IMR-90 (cell line): ENCODE results near the gene KNG1. TPM values are rescaled to one million over a fixed set of nuclear protein-coding genes. Genes with fewer than 3 reads are reported as not detected.

ENCODE experiments used
- ATAC-seq: fragments of 200-7000 bp; cut with Tn5 transposase; 2 replicates; pipeline ENCODE4 v1.9.1; 2020; ENCODE audit warnings: low read depth, mild to moderate bottlenecking, moderate library complexity
- BruUV-seq: library from RNA; stranded (reverse); fragments of 400-500 nt; replicated peaks from 2 replicates; lab custom pipeline; 2021; lab: Mats Ljungman, UMichigan
- CTCF ChIA-PET: fragments of 300-600 bp; formaldehyde crosslinking; extraction: SDS; loops from one replicate; lab custom pipeline; 2021; ENCODE audit warnings: antibody characterized with exemption; lab: Yijun Ruan, JAX
- POLR2A ChIA-PET: fragments of 300-600 bp; sonication (Branson Sonifier 250); formaldehyde crosslinking; loops from one replicate; lab custom pipeline; 2022; ENCODE audit warnings: antibody characterized with exemption; ENCODE audit not compliant: unreplicated experiment; lab: Charles Lee
- DNase-seq: peaks from one replicate; pipeline ENCODE4 v3.0.0; 2013
- H2AFZ ChIP-seq: replicated peaks from 2 replicates; pipeline ENCODE3; 2013; ENCODE audit warnings: low read length, mild to moderate bottlenecking; ENCODE audit not compliant: poor library complexity
- H2AK5ac ChIP-seq: 2 replicates; pipeline ENCODE4 v1.6.1; 2013; ENCODE audit warnings: low read depth, low read length, inconsistent platforms
- H2AK9ac ChIP-seq: replicated peaks from 2 replicates; pipeline ENCODE3; 2013; ENCODE audit warnings: mild to moderate bottlenecking, low read depth, low read length, moderate library complexity; ENCODE audit not compliant: poor library complexity
- H2BK120ac ChIP-seq: 2 replicates; pipeline ENCODE4 v1.6.1; 2013; ENCODE audit warnings: low read depth, low read length, inconsistent platforms
- H2BK15ac ChIP-seq: 3 replicates; pipeline ENCODE4 v1.6.1; 2013; ENCODE audit warnings: low read depth, low read length, inconsistent platforms
- H2BK20ac ChIP-seq: 2 replicates; pipeline ENCODE4 v1.6.1; 2013; ENCODE audit warnings: low read depth, mild to moderate bottlenecking, inconsistent platforms, low read length, moderate library complexity
- H2BK5ac ChIP-seq: 2 replicates; pipeline ENCODE4 v1.6.1; 2013; ENCODE audit warnings: mild to moderate bottlenecking, low read depth, low read length, inconsistent platforms; ENCODE audit not compliant: poor library complexity, severe bottlenecking
- H3K14ac ChIP-seq: replicated peaks from 2 replicates; pipeline ENCODE4 v1.6.1; 2013; ENCODE audit warnings: low read depth, low read length, inconsistent platforms
- H3K18ac ChIP-seq: 2 replicates; pipeline ENCODE4 v1.6.1; 2013; ENCODE audit warnings: low read depth, low read length, control low read depth
- H3K23ac ChIP-seq: 2 replicates; pipeline ENCODE4 v1.6.1; 2013; ENCODE audit warnings: low read depth, low read length, inconsistent platforms
- H3K27ac ChIP-seq: 2 replicates; pipeline ENCODE4 v1.5.1; 2013; ENCODE audit warnings: mild to moderate bottlenecking, control low read depth, low read length; ENCODE audit not compliant: insufficient read depth
- H3K27me3 ChIP-seq: 2 replicates; pipeline ENCODE4 v1.6.1; 2013; ENCODE audit warnings: low read length; ENCODE audit not compliant: control insufficient read depth, insufficient read depth
- H3K36me3 ChIP-seq: 2 replicates; pipeline ENCODE4 v1.6.1; 2013; ENCODE audit warnings: low read length, mixed read lengths; ENCODE audit not compliant: control insufficient read depth, insufficient read depth
- H3K4ac ChIP-seq: 2 replicates; pipeline ENCODE4 v1.6.1; 2013; ENCODE audit warnings: low read depth, low read length, inconsistent platforms
- H3K4me1 ChIP-seq: 2 replicates; pipeline ENCODE4 v1.6.1; 2013; ENCODE audit warnings: low read length, mixed read lengths; ENCODE audit not compliant: control insufficient read depth, insufficient read depth
- H3K4me2 ChIP-seq: 2 replicates; pipeline ENCODE4 v1.6.1; 2013; ENCODE audit warnings: low read depth, mild to moderate bottlenecking, control low read depth, low read length, moderate library complexity
- H3K4me3 ChIP-seq: 2 replicates; pipeline ENCODE4 v1.5.1; 2013; ENCODE audit warnings: low read depth, mild to moderate bottlenecking, control low read depth, low read length, moderate library complexity; ENCODE audit not compliant: insufficient read depth
- H3K56ac ChIP-seq: 2 replicates; pipeline ENCODE4 v1.6.1; 2013; ENCODE audit warnings: low read length, inconsistent platforms; ENCODE audit not compliant: insufficient read depth; ENCODE audit errors: extremely low read depth
- H3K79me1 ChIP-seq, 2 experiments: 2 replicates each; pipeline ENCODE4 v1.6.1; 2013; ENCODE audit warnings: low read length in 2 of 2, inconsistent platforms in 1 of 2, low read depth in 1 of 2
- H3K9ac ChIP-seq: 2 replicates; pipeline ENCODE4 v1.6.1; 2013; ENCODE audit warnings: low read depth, low read length, control low read depth
- H3K9me1 ChIP-seq: 2 replicates; pipeline ENCODE4 v1.6.1; 2013; ENCODE audit warnings: low read length, inconsistent platforms; ENCODE audit not compliant: insufficient read depth
- H3K9me3 ChIP-seq: 2 replicates; pipeline ENCODE4 v1.6.1; 2013; ENCODE audit warnings: low read length; ENCODE audit not compliant: control insufficient read depth, insufficient read depth
- H4K20me1 ChIP-seq: 2 replicates; pipeline ENCODE4 v1.6.1; 2013; ENCODE audit warnings: low read length, inconsistent platforms; ENCODE audit not compliant: insufficient read depth
- H4K5ac ChIP-seq: 2 replicates; pipeline ENCODE4 v1.6.1; 2013; ENCODE audit warnings: mild to moderate bottlenecking, low read depth, low read length, control low read depth
- H4K8ac ChIP-seq, 2 experiments: 2 replicates each; pipeline ENCODE4 v1.6.1; 2013; ENCODE audit warnings: low read depth in 2 of 2, low read length in 2 of 2, control low read depth in 1 of 2, inconsistent platforms in 1 of 2
- H4K91ac ChIP-seq: 2 replicates; pipeline ENCODE4 v1.6.1; 2013; ENCODE audit warnings: low read depth, low read length, inconsistent platforms; ENCODE audit not compliant: insufficient read depth
- CEBPB ChIP-seq: IDR thresholded peaks from 2 replicates; pipeline ENCODE4 v1.6.1; 2012; ENCODE audit warnings: low read depth, low read length, improper control_type of control experiment
- MAZ ChIP-seq: IDR thresholded peaks from 2 replicates; pipeline ENCODE4 v1.6.1; 2012; ENCODE audit warnings: low read depth, mild to moderate bottlenecking, low read length, improper control_type of control experiment, moderate library complexity, borderline replicate concordance
- WGBS, 2 experiments: methylation state at CpG; one replicate each; pipeline versions ENCODE4 v1.1.5 to v1.1.7; 2013; ENCODE audit warnings: missing lambda C conversion rate in 2 of 2; ENCODE audit not compliant: insufficient read length in 1 of 2; ENCODE audit errors: extremely low coverage in 2 of 2; 5-methylcytosine and 5-hydroxymethylcytosine counted together
- dilution Hi-C: fragments of 300-500 bp; cut with HindIII; formaldehyde crosslinking; loops from one replicate; pipeline ENCODE4 v1.14.3; 2018; ENCODE audit warnings: low sequenced_read_pairs; ENCODE audit not compliant: unreplicated experiment
- in situ Hi-C: fragments of 300-500 bp; cut with MboI; formaldehyde crosslinking; loops from 3 replicates; pipeline ENCODE4 v1.14.3; 2019; ENCODE audit warnings: low sequenced_read_pairs, inconsistent platforms, mixed read lengths
- intact Hi-C: fragments of 100-400 bp; cut with micrococcal nuclease; formaldehyde crosslinking; loops from 2 replicates; pipeline ENCODE4 v1.10.0; 2022
- polyA plus RNA-seq, 3 experiments: library from polyadenylated mRNA; depleted of rRNA; stranded (reverse); fragments of >200 nt; gene quantifications; 2 replicates each; pipeline ENCODE4 v1.2.3, GENCODE V29; 2012; ENCODE audit warnings: low replicate concordance in 1 of 3
- total RNA-seq: library from RNA; depleted of rRNA; stranded (reverse); fragments of >200 nt; gene quantifications from 2 replicates; pipeline ENCODE4 v1.2.3, GENCODE V29; 2012

Gene KNG1
- total and polyA plus RNA-seq, 2 of the 4 experiments (the other 2 are of a cell fraction) = not detected

DNA sequence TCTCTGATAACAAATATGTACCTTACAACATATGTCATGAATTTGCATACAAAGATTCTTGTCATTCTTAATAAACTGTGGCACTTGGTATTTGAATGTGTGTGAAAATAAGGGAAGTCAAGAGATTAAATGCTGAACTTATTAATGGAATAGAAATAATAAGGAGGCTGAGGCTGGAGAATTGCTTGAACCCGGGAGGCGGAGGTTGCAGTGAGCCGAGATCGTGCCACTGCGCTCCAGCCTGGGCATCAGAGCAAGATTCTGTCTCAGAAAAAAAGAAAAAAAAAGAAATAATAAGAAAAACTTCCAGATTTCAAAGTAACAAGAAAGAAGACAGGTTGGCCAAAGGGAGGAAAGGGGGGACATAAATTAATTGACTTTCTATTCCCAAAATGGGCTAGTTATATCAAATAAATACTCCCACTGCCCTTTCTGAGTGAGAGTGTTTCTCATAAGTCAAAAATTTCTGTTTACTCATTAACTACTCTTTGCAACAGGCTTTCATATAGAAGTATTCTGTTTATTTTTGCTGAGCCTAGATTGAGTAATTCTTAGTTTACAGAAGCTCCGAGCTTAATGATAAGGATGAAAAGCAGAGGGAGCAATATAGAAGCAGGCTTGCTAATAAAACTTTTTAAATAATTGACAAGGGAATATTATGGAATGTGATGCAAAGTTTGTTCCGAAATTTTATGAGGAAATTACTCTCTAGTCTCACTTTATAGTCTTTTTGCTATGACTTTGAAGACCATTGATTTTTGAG lies 25.6 kb downstream of the KNG1 start:
- no peak overlapping the region for H3K9ac ChIP-seq
- H2AK5ac ChIP-seq = no peak overlapping the region
- no peak overlapping the region for H3K18ac ChIP-seq
- no peak overlapping the region for H4K91ac ChIP-seq
- in situ Hi-C loops (no loop called here), dilution Hi-C loops (no loop called here), intact Hi-C loops (loop anchor here (5.0 kb wide), 1 partner anchor 1690 kb away; no protein-coding TSS in a partner anchor)
- no TSS peak for BruUV-seq
- H3K9me3 ChIP-seq = no peaks in the 10 kb centered on the region
- no peaks in the 10 kb centered on the region for H4K20me1 ChIP-seq
- H2AFZ ChIP-seq = no peak overlapping the region
- H3K23ac ChIP-seq = no peak overlapping the region
- H3K9me1 ChIP-seq = no peaks in the 10 kb centered on the region
- H4K8ac ChIP-seq = no peak overlapping the region
- H3K4me1 ChIP-seq = peaks cover 3% of the 10 kb centered on the region; the same call in 1 of the 2 replicates
- no peaks in the 10 kb centered on the region for H3K36me3 ChIP-seq
- H3K27me3 ChIP-seq = no peaks in the 10 kb centered on the region; the same call in 1 of the 2 replicates
- WGBS, 2 experiments = no CpG with 5 or more reads among the region's 7 CpGs
- H4K5ac ChIP-seq = no peak overlapping the region
- no peak overlapping the region for H3K4ac ChIP-seq
- no peaks in the 10 kb centered on the region for H3K79me1 ChIP-seq
- ATAC-seq (peak; percentile 65), DNase-seq (peak; percentile 23)
- 0 out of 2 replicates have a peak overlapping the region, but pooled peaks have one; percentile 46 for H3K4me2 ChIP-seq
- no peak overlapping the region for H3K56ac ChIP-seq
- H2BK20ac ChIP-seq = no peak overlapping the region
- no peak overlapping the region for H3K14ac ChIP-seq
- no peak overlapping the region for H2BK120ac ChIP-seq
- H2BK5ac ChIP-seq = no peak overlapping the region
- no peak for TF ChIP-seq MAZ
- TF ChIP-seq CEBPB = peak; percentile 63; the same call in 1 of the 2 replicates
- H3K27ac ChIP-seq = no peak overlapping the region
- ChIA-PET CTCF (no interaction called here), POLR2A (no interaction called here)
- H2BK15ac ChIP-seq = no peak overlapping the region
- no peak overlapping the region for H2AK9ac ChIP-seq
- H3K4me3 ChIP-seq = no peak overlapping the region
